ENCODE results near the gene MYO1E.

GRCh38 chr15:59240036-59240435 is 132.6 kb downstream of the MYO1E start:
- TF ChIP-seq CTCF (conservative IDR thresholded peaks at IDR 0.05; ENCODE audit: low read length) = no peak
- no peak for TF ChIP-seq EZH2phosphoT487 (IDR thresholded peaks at IDR 0.05; ENCODE audit: borderline replicate concordance, low read depth, low read length)

Measured in OCI-LY7 (cell line).